ENCODE data around the gene MEX3D.

DNA sequence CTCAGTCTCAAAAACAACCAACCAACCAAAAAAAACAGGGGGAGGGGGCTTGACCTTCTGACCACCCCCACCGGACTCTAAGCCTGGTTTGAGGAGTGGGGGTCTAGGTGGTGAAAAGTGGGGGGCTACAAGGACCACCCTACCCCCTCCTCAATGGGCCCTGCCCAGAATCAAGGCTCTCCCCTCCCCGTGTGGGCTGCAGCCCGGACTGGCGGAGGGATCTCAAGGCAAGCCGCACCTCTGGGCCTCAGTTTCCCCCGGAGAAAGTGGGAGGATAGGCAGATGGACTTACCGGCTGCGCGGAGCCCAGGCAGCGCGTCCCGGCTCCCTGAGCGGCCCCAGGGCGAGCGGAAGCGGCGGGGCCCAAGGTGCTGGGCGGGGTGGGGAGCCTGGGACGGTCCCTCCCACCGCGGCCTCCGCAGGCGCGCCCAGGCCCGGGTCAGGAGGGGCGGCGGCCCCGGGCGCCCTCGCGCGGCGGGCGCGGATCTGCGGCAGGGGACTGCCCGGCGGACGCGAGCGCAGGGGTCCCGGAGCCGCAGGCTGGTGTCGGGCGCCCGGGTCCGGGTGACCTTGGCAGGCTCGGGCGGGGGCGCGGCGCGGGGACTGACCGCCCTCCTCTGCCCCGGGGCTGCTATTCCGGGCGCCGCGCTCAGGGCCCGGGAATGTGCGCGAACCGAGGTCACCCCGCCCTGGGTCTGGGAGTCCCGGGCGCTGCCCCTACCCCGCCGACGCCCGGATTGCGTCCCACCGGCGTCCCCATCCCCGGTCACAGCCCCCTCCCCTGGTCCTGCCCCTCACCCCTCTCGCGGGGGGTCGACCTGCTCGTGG is 55.2 kb downstream of the MEX3D start, which contains the start of gene ADAMTSL5:
- TF ChIP-seq, protein P1, sequence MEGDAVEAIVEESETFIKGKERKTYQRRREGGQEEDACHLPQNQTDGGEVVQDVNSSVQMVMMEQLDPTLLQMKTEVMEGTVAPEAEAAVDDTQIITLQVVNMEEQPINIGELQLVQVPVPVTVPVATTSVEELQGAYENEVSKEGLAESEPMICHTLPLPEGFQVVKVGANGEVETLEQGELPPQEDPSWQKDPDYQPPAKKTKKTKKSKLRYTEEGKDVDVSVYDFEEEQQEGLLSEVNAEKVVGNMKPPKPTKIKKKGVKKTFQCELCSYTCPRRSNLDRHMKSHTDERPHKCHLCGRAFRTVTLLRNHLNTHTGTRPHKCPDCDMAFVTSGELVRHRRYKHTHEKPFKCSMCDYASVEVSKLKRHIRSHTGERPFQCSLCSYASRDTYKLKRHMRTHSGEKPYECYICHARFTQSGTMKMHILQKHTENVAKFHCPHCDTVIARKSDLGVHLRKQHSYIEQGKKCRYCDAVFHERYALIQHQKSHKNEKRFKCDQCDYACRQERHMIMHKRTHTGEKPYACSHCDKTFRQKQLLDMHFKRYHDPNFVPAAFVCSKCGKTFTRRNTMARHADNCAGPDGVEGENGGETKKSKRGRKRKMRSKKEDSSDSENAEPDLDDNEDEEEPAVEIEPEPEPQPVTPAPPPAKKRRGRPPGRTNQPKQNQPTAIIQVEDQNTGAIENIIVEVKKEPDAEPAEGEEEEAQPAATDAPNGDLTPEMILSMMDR (IDR thresholded peaks at IDR 0.05 in 2 of 3, conservative IDR thresholded peaks at IDR 0.05 in 1 of 3; ENCODE audit: borderline replicate concordance in 1 of 3, insufficient read depth in 1 of 3, low read depth in 2 of 3, low read length in 2 of 3), result no peak
- TF ChIP-seq EZH2phosphoT487 (IDR thresholded peaks at IDR 0.05; ENCODE audit: borderline replicate concordance) (no peak), RAD21 (IDR thresholded peaks at IDR 0.05; ENCODE audit: low read depth) (no peak), EZH2 (IDR thresholded peaks at IDR 0.05) (no peak), SIN3A (IDR thresholded peaks at IDR 0.05; ENCODE audit: low read depth) (no peak; the same call in 1 of the 2 replicates), POLR2AphosphoS5 (IDR thresholded peaks at IDR 0.05; ENCODE audit: low read depth, low read length) (peak; percentile 88), POLR2A (IDR thresholded peaks at IDR 0.05; ENCODE audit: borderline replicate concordance, extremely low read depth, insufficient read depth, insufficient read length) (peak; percentile 67), SRF (IDR thresholded peaks at IDR 0.05; ENCODE audit: low read depth) (no peak)

Measured in HCT116 (cell line).